Measurements from ENCODE around the gene SMAP2. TPM values are rescaled to one million over a fixed set of nuclear protein-coding genes. Genes with fewer than 3 reads are reported as not detected.

SMAP2 gene
- total and polyA plus RNA-seq, 2 donors (not counting 1 experiment from before 2014, with no cell fraction given) = 16.7 to 28.7 TPM

DNA sequence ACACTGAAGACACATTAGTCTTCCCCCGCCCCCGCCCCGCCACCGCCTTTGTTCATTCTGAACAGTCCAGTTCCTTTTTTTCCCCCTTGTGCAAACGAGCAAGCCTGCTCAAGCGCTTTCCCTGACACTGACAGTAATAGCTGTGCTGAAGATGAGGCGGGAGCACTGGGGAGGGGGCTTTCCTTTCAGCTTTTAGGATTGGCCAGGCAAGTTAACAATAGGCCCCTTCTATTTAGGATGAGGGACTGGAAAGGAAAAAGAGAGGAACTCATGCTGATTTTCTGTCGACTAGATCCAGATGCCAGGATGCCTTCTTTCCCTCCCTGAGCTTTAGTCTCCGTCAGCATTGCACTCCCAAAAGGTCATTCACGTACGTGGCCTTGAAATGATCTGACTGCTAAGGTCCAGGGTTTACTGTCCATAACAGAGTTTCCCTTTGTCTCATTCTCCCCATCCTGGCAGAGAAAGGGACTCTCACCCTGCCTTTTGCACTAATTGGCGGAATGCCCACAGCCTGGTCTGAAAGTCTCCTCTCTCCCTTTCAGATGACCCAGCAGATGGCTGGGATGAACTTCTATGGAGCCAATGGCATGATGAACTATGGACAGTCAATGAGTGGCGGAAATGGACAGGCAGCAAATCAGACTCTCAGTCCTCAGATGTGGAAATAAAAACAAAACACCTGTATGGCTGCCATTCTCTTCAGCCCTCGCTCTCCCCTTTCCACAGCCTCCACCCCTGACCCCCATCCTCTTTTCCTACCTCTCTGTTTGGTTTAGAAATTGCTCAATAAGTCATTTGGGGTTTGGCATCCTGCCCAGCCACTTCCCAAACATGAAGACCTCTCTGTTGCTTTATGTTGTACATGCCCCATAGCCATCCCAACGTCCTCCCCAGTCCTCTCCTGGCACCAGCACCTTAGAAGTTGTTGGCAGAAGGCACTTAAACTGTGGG, 48.2 kb downstream of the SMAP2 start:
- Histone ChIP-seq H3K9me3 (ENCODE audit: control insufficient read depth, insufficient read depth, low read depth, low read length) (no peaks in the 10 kb centered on the region), H3K27me3 (ENCODE audit: control insufficient read depth, insufficient read depth, low read length) (no peaks in the 10 kb centered on the region), H3K27ac (ENCODE audit: insufficient read depth, low read length) (no peak overlapping the region), H3K9ac (ENCODE audit: insufficient read depth, low read length) (no peak overlapping the region), H3K4me2 (ENCODE audit: extremely low read depth, insufficient read depth, low read length) (no peak overlapping the region), H3K79me2 (ENCODE audit: control insufficient read depth, insufficient read depth, low read length) (no peaks in the 10 kb centered on the region), H3K4me3 (replicated peaks in 1 of 4; ENCODE audit: control extremely low read depth in 1 of 4, insufficient read depth in 1 of 4, low read depth in 3 of 4, low read length in 4 of 4) (no peak overlapping the region), H2AFZ (ENCODE audit: low read length) (no peak overlapping the region), H4K20me1 (ENCODE audit: control insufficient read depth, extremely low read depth, insufficient read depth, low read length) (no peaks in the 10 kb centered on the region), H3K36me3 (ENCODE audit: control insufficient read depth, insufficient read depth, low read length) (peaks cover 3% of the 10 kb centered on the region), H3K4me1 (ENCODE audit: control insufficient read depth, extremely low read depth, insufficient read depth, low read length) (peaks cover 6% of the 10 kb centered on the region)
- peak; percentile 48 to 62 for DNase-seq (ENCODE audit: low read depth in 2 of 2)
- no peak for TF ChIP-seq EZH2 (IDR thresholded peaks at IDR 0.05; ENCODE audit: low read length, missing control alignments)
- TF ChIP-seq, protein P1, sequence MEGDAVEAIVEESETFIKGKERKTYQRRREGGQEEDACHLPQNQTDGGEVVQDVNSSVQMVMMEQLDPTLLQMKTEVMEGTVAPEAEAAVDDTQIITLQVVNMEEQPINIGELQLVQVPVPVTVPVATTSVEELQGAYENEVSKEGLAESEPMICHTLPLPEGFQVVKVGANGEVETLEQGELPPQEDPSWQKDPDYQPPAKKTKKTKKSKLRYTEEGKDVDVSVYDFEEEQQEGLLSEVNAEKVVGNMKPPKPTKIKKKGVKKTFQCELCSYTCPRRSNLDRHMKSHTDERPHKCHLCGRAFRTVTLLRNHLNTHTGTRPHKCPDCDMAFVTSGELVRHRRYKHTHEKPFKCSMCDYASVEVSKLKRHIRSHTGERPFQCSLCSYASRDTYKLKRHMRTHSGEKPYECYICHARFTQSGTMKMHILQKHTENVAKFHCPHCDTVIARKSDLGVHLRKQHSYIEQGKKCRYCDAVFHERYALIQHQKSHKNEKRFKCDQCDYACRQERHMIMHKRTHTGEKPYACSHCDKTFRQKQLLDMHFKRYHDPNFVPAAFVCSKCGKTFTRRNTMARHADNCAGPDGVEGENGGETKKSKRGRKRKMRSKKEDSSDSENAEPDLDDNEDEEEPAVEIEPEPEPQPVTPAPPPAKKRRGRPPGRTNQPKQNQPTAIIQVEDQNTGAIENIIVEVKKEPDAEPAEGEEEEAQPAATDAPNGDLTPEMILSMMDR (conservative IDR thresholded peaks at IDR 0.05 in 1 of 2, IDR thresholded peaks at IDR 0.05 in 1 of 2; ENCODE audit: low read depth in 1 of 2, low read length in 2 of 2) = no peak

DNA sequence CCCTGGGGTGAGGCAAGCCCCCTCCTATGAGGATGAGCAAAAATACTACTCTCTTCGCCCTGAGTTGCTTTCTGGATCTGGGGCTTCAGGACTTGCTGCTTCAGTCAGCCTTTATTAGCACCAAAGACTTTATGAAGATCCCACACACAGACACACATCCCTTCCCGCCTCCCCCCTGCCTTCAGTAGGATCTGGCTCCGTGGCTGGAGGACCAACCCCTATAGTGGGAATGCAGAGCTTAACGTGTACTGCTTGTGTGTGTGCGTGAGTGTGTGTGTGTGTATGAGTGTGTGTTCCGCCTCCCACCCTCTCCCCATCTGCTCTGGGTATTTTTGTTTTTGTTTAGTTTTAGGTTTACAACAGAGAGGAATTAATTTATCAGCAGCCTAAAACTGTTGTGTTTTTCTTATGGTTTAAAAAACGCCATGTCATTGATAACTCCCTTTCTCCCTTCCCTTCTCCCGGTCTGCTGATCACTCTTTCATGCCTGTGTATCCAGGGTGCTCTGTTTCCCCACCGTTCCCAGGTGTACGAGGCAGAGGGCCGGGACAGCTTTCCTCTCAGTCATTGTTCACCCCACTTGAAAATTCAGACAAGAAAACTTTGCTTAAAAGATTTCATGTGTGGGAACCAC, 49.2 kb downstream of the SMAP2 start:
- Histone ChIP-seq H3K27ac (ENCODE audit: insufficient read depth, low read length) (no peak overlapping the region), H4K20me1 (ENCODE audit: control insufficient read depth, extremely low read depth, insufficient read depth, low read length) (no peaks in the 10 kb centered on the region), H3K27me3 (ENCODE audit: control insufficient read depth, insufficient read depth, low read length) (no peaks in the 10 kb centered on the region), H3K79me2 (ENCODE audit: control insufficient read depth, insufficient read depth, low read length) (no peaks in the 10 kb centered on the region), H3K4me3 (replicated peaks in 1 of 4; ENCODE audit: control extremely low read depth in 1 of 4, insufficient read depth in 1 of 4, low read depth in 3 of 4, low read length in 4 of 4) (no peak overlapping the region), H2AFZ (ENCODE audit: low read length) (no peak overlapping the region), H3K4me2 (ENCODE audit: extremely low read depth, insufficient read depth, low read length) (no peak overlapping the region), H3K9ac (ENCODE audit: insufficient read depth, low read length) (no peak overlapping the region), H3K9me3 (ENCODE audit: control insufficient read depth, insufficient read depth, low read depth, low read length) (no peaks in the 10 kb centered on the region), H3K36me3 (ENCODE audit: control insufficient read depth, insufficient read depth, low read length) (no peaks in the 10 kb centered on the region), H3K4me1 (ENCODE audit: control insufficient read depth, extremely low read depth, insufficient read depth, low read length) (peaks cover 6% of the 10 kb centered on the region)
- DNase-seq (ENCODE audit: low read depth in 2 of 2) = no peak
- TF ChIP-seq, protein P1 (conservative IDR thresholded peaks at IDR 0.05 in 1 of 2, IDR thresholded peaks at IDR 0.05 in 1 of 2; ENCODE audit: low read depth in 1 of 2, low read length in 2 of 2) = no peak
- no peak for TF ChIP-seq EZH2 (IDR thresholded peaks at IDR 0.05; ENCODE audit: low read length, missing control alignments)

DNA sequence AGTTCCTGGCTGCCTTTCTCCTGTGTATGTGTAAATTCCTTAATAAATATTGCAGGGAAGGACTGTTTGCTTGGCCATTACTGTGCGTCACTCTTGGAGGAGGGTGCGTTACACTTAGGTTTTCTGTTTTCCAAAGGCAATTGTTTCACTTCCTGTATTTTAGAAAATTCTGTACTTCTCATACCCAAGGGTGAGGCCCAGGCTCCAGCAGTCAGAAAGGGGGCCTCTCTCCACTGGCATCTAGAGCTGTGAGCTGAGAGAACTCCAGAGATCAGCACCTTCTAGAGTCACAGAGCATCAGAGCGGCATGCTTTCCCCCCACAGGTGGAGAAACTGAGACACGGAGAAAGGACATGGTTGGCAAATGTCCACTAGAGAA, 49.7 kb downstream of the SMAP2 start:
- no peak overlapping the region for H3K9ac ChIP-seq (ENCODE audit: insufficient read depth, low read length)
- no peak overlapping the region for H2AFZ ChIP-seq (ENCODE audit: low read length)
- no peaks in the 10 kb centered on the region for H3K36me3 ChIP-seq (ENCODE audit: control insufficient read depth, insufficient read depth, low read length)
- DNase-seq (ENCODE audit: low read depth in 2 of 2) = no peak
- TF ChIP-seq, protein P1 (conservative IDR thresholded peaks at IDR 0.05 in 1 of 2, IDR thresholded peaks at IDR 0.05 in 1 of 2; ENCODE audit: low read depth in 1 of 2, low read length in 2 of 2) = no peak
- no peak for TF ChIP-seq EZH2 (IDR thresholded peaks at IDR 0.05; ENCODE audit: low read length, missing control alignments)
- H3K4me2 ChIP-seq (ENCODE audit: extremely low read depth, insufficient read depth, low read length) = no peak overlapping the region
- no peaks in the 10 kb centered on the region for H3K9me3 ChIP-seq (ENCODE audit: control insufficient read depth, insufficient read depth, low read depth, low read length)
- H3K79me2 ChIP-seq (ENCODE audit: control insufficient read depth, insufficient read depth, low read length) = no peaks in the 10 kb centered on the region
- H3K27me3 ChIP-seq (ENCODE audit: control insufficient read depth, insufficient read depth, low read length) = no peaks in the 10 kb centered on the region
- no peak overlapping the region for H3K4me3 ChIP-seq (replicated peaks in 1 of 4; ENCODE audit: control extremely low read depth in 1 of 4, insufficient read depth in 1 of 4, low read depth in 3 of 4, low read length in 4 of 4)
- H3K4me1 ChIP-seq (ENCODE audit: control insufficient read depth, extremely low read depth, insufficient read depth, low read length) = peaks cover 6% of the 10 kb centered on the region
- H3K27ac ChIP-seq (ENCODE audit: insufficient read depth, low read length) = no peak overlapping the region
- H4K20me1 ChIP-seq (ENCODE audit: control insufficient read depth, extremely low read depth, insufficient read depth, low read length) = no peaks in the 10 kb centered on the region

Measured in fibroblast of lung (primary cell).